Rectal smooth muscle tissue (tissue), 1 donor: ENCODE measurements around the gene IGFL2.
"Not testable (repeated sequence)": the region's sequence is repeated elsewhere in the genome, so short reads cannot be mapped to it uniquely, and the experiment has no call there.

ENCODE experiments used
- H3K27ac ChIP-seq: one replicate; pipeline ENCODE4 v1.7.0; 2013; ENCODE audit warnings: low read depth, low read length, inconsistent platforms
- H3K27me3 ChIP-seq: one replicate; pipeline ENCODE4 v1.7.0; 2013; ENCODE audit warnings: low read length; ENCODE audit not compliant: control insufficient read depth, insufficient read depth
- H3K36me3 ChIP-seq: one replicate; pipeline ENCODE4 v1.7.0; 2013; ENCODE audit warnings: low read length; ENCODE audit not compliant: control insufficient read depth, insufficient read depth
- H3K4me1 ChIP-seq: one replicate; pipeline ENCODE4 v1.7.0; 2013; ENCODE audit warnings: low read length; ENCODE audit not compliant: control insufficient read depth, insufficient read depth
- H3K4me3 ChIP-seq: one replicate; pipeline ENCODE4 v1.7.0; 2013; ENCODE audit warnings: low read length
- H3K9ac ChIP-seq: one replicate; pipeline ENCODE4 v1.7.0; 2013; ENCODE audit warnings: low read length

The IGFL2 gene

GRCh38 chr19:46182476-46182875, 34.4 kb downstream of the IGFL2 start:
- no peak overlapping the region for H3K4me3 ChIP-seq
- no peak overlapping the region for H3K9ac ChIP-seq
- no peaks in the 10 kb centered on the region for H3K27me3 ChIP-seq
- H3K27ac ChIP-seq = no peak overlapping the region
- H3K4me1 ChIP-seq = no peaks in the 10 kb centered on the region
- no peaks in the 10 kb centered on the region for H3K36me3 ChIP-seq

GRCh38 chr19:46184775-46185710, 37.0 kb downstream of the IGFL2 start:
- H3K27ac ChIP-seq, H3K27me3 ChIP-seq, H3K9ac ChIP-seq, H3K4me3 ChIP-seq, H3K4me1 ChIP-seq, H3K36me3 ChIP-seq: not testable (repeated sequence)

GRCh38 chr19:46186101-46186716, 38.2 kb downstream of the IGFL2 start:
- no peaks in the 10 kb centered on the region for H3K4me1 ChIP-seq
- H3K27me3 ChIP-seq = no peaks in the 10 kb centered on the region
- no peak overlapping the region for H3K27ac ChIP-seq

GRCh38 chr19:46186717-46187101, 38.7 kb downstream of the IGFL2 start:
- H3K27ac ChIP-seq = no peak overlapping the region
- no peak overlapping the region for H3K9ac ChIP-seq
- H3K4me3 ChIP-seq = no peak overlapping the region
- H3K36me3 ChIP-seq = no peaks in the 10 kb centered on the region
- no peaks in the 10 kb centered on the region for H3K27me3 ChIP-seq
- H3K4me1 ChIP-seq = no peaks in the 10 kb centered on the region

More at GRCh38 chr19:46186101-46186716, 38.2 kb downstream of the IGFL2 start:
- Histone ChIP-seq H3K9ac (no peak overlapping the region), H3K36me3 (no peaks in the 10 kb centered on the region), H3K4me3 (no peak overlapping the region)

DNA sequence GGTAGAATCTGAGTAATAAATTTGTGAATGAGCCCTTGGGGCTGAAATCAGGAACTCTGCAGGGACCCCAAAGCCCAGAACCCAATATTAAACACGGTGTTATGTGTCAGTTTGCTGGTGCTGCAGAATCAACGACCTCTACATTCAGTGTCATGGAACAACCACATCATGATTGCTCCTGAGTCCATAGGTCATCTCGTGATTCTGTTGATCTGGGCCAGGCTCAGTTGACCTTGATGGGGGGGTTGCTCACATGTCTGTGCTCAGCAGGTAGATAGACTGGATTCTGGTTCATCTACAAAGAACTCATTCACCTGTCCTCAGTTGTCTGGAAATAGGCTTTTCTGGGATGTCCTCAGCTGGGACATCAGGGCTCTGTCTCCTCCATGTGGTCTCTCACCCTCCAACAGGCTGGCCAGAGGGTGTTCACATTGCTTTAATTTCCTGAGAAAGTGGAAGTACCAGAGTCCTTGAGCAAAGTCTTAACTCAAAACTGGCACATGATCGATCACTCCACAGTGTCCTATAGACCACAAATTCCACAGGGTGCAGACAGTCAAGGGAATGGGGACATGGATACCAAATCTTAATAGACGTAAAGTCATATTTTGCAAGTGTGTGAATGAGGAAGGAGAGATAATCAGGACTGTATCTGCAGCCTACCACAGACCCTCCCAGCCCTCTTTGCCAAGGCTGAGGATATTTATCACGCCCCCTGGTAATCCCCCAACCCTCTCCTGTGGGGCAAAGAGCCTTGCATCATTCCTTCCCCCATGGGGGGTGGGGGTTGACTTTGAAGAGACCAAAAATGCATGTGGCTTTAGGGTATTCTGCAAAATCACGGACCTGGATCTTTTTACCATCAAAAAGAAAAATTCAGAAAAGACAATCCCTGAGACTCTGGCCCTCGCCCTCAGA, 42.2 kb downstream of the IGFL2 start:
- no peak overlapping the region for H3K4me3 ChIP-seq
- no peaks in the 10 kb centered on the region for H3K4me1 ChIP-seq
- no peak overlapping the region for H3K9ac ChIP-seq
- no peaks in the 10 kb centered on the region for H3K36me3 ChIP-seq
- H3K27me3 ChIP-seq = no peaks in the 10 kb centered on the region
- no peak overlapping the region for H3K27ac ChIP-seq

GRCh38 chr19:46191356-46191755, 43.3 kb downstream of the IGFL2 start:
- no peak overlapping the region for H3K4me3 ChIP-seq
- no peaks in the 10 kb centered on the region for H3K27me3 ChIP-seq
- no peak overlapping the region for H3K9ac ChIP-seq
- no peaks in the 10 kb centered on the region for H3K36me3 ChIP-seq
- no peak overlapping the region for H3K27ac ChIP-seq
- no peaks in the 10 kb centered on the region for H3K4me1 ChIP-seq

DNA sequence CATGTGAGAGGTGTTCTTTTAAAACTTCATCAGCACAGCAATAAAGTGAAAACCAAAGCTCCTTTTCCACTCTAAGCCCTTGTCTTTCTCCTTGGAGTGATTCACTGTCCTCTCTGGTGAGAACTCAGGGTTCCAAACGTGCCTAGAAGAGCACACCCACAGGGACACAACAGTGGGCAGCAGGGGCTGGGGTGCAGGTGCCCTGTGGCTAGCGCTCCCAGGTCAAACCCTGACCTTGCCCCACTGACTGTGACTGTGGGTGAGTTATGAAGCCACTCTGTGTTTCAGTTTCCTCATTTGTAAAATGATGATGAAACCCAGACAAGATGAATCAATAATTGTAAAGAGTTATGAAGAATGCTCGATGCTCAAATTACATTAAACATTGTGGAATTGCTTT, 43.9 kb downstream of the IGFL2 start:
- no peak overlapping the region for H3K9ac ChIP-seq
- H3K4me3 ChIP-seq = no peak overlapping the region
- no peaks in the 10 kb centered on the region for H3K36me3 ChIP-seq
- peaks cover 2% of the 10 kb centered on the region for H3K27me3 ChIP-seq
- no peaks in the 10 kb centered on the region for H3K4me1 ChIP-seq
- H3K27ac ChIP-seq = no peak overlapping the region

GRCh38 chr19:46192626-46192991, 44.6 kb downstream of the IGFL2 start:
- not testable (repeated sequence) for H3K27ac ChIP-seq, H3K4me1 ChIP-seq, H3K4me3 ChIP-seq, H3K9ac ChIP-seq, H3K27me3 ChIP-seq, H3K36me3 ChIP-seq

GRCh38 chr19:46192992-46193650, 45.1 kb downstream of the IGFL2 start:
- no peak overlapping the region for H3K27ac ChIP-seq
- peaks cover 2% of the 10 kb centered on the region for H3K27me3 ChIP-seq
- no peak overlapping the region for H3K4me3 ChIP-seq
- H3K4me1 ChIP-seq = no peaks in the 10 kb centered on the region
- H3K9ac ChIP-seq = no peak overlapping the region
- H3K36me3 ChIP-seq = no peaks in the 10 kb centered on the region

GRCh38 chr19:46193678-46194077, 45.6 kb downstream of the IGFL2 start:
- H3K27me3 ChIP-seq = peaks cover 2% of the 10 kb centered on the region
- H3K27ac ChIP-seq = no peak overlapping the region
- no peak overlapping the region for H3K4me3 ChIP-seq
- H3K36me3 ChIP-seq = no peaks in the 10 kb centered on the region
- no peaks in the 10 kb centered on the region for H3K4me1 ChIP-seq
- H3K9ac ChIP-seq = no peak overlapping the region

- Histone ChIP-seq H3K9ac (no peak overlapping the region), H3K27ac (no peak overlapping the region), H3K4me1 (no peaks in the 10 kb centered on the region), H3K36me3 (no peaks in the 10 kb centered on the region), H3K27me3 (peaks cover 2% of the 10 kb centered on the region), H3K4me3 (no peak overlapping the region)
Observed at GRCh38 chr19:46195104-46195503, 47.1 kb downstream of the IGFL2 start.

- H3K4me3 ChIP-seq, H3K27ac ChIP-seq, H3K27me3 ChIP-seq, H3K36me3 ChIP-seq, H3K9ac ChIP-seq, H3K4me1 ChIP-seq: not testable (repeated sequence)
Observed at GRCh38 chr19:46195919-46196318, 47.9 kb downstream of the IGFL2 start.
